Amniotic epithelial cell (primary cell): ENCODE results near the gene OR4C45.
"Not testable (repeated sequence)": the region's sequence is repeated elsewhere in the genome, so short reads cannot be mapped to it uniquely, and the experiment has no call there.

Experiments
- DNase-seq: peaks from one replicate; pipeline ENCODE4 v3.0.0-alpha.2; 2010; ENCODE audit warnings: low read depth

Gene OR4C45

GRCh38 chr11:50032574-50032973 lies at the start of gene OR4C45:
TSS of gene OR4C45 (plus strand) at chr11:50032874.
- no peak for DNase-seq

GRCh38 chr11:49995565-49995964 lies 37.1 kb upstream of the OR4C45 start:
- DNase-seq, result peak; percentile 36

GRCh38 chr11:50030193-50030592 lies 2.5 kb upstream of the OR4C45 start:
- no peak for DNase-seq

DNA sequence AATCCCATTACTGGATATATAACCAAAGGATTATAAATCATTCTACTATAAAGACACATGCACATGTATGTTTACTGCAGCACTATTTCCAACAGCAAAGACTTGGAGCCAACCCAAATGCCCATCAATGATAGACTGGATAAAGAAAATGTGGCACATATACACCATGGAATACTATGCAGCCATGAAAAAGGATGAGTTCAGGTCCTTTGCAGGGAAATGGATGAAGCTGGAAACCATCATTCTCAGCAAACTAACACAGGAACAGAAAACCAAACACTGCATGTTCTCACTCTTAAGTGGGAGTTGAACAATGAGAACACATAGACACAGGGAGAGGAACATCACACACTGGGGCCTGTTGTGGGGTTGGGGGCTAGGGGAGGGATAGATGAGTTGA lies 3.6 kb downstream of the OR4C45 start:
- not testable (repeated sequence) for DNase-seq

DNA sequence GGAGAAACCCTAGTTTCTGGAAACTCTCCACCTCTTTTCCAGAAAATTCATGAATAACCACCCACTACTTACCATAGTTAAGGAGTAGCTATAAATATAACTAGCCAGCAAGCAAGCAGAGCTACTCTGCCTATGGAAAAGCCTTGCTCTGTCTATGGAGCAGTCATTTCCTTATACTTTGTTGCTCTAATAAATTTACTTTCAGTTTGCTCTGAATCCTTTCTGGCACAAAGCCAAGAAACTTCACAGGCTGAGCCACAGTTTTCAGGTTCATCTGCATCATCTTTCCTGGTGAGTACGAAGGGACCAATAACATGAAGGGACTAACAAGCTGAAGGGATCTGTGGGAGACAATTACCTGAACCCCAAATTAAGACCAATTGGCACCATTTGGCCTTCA lies 4.6 kb downstream of the OR4C45 start:
- DNase-seq, result no peak

- DNase-seq, result no peak
Measured at GRCh38 chr11:50044647-50045046, 12.0 kb downstream of the OR4C45 start.

DNA sequence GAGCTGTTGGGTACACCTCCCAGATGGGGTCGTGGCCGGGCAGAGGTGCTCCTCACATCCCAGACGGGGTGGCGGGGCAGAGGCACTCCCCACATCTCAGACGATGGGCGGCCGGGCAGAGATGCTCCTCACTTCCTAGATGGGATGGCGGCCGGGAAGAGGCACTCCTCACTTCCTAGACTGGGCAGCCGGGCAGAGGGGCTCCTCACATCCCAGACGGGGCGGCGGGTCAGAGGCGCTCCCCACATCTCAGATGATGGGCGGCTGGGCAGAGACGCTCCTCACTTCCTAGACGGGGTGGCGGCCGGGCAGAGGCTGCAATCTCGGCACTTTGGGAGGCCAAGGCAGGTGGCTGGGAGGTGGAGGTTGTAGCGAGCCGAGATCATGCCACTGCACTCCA lies 30.4 kb downstream of the OR4C45 start:
- DNase-seq, result not testable (repeated sequence)

- no peak for DNase-seq
Measured at GRCh38 chr11:50070389-50070788, 37.7 kb downstream of the OR4C45 start.

DNA sequence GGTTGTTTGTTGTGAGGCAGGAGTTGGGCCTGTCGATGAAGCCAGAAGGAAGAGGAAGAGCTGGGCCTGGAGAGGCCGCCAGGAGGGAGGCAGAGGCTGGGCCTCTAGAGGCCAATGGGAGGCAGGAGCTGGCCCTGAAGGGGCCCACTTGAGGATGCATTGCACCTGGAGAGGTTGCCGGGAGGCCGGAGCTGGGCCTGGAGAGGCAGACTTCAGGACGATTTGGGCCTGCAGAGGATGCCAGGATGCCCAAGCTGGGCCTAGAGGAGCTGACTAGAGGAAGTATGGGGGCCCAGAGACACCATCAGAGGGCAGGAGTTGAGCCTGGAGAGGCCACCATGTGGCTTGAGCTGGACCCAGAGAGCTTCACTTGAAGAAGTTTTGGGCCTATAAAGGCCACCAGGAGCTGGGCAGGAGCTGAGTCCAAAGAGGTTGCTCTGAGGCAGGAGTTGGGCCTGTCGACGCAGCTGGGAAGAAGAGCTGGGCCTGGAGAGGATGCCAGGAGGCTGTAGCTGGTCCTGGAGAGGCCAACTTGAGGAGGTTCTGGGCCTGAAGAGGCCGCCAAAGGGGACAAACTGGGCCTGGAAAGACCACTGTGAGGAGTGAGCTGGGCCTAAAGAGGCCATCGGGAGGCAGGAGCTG lies 39.0 kb downstream of the OR4C45 start:
- DNase-seq, result no peak

GRCh38 chr11:50072226-50073112 lies 39.8 kb downstream of the OR4C45 start:
- DNase-seq, result no peak

GRCh38 chr11:50073113-50074105 lies 40.7 kb downstream of the OR4C45 start:
- no peak for DNase-seq

DNA sequence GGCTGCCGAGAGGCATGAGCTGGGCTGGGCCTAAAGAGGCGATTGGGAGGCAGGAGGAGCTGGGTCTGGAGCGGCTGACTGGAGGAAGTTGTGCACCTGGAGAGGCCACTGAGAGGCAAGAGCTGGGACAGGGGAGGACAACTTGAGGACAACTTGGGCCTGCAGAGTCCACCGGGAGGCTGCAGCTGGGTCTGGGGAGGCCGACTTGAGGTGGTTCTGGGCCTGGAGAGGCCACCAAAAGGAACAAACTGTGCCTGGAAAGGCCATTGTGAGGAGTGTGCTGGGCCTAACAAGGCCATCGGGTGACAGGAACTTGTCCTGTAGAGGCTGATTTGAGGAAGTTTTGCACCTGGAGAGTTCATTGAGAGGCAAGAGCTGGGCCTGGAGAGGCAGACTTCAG lies 41.5 kb downstream of the OR4C45 start:
- no peak for DNase-seq

GRCh38 chr11:50075856-50076255 lies 43.2 kb downstream of the OR4C45 start:
- DNase-seq, result no peak

GRCh38 chr11:50077526-50077925 lies 44.9 kb downstream of the OR4C45 start:
- no peak for DNase-seq

DNA sequence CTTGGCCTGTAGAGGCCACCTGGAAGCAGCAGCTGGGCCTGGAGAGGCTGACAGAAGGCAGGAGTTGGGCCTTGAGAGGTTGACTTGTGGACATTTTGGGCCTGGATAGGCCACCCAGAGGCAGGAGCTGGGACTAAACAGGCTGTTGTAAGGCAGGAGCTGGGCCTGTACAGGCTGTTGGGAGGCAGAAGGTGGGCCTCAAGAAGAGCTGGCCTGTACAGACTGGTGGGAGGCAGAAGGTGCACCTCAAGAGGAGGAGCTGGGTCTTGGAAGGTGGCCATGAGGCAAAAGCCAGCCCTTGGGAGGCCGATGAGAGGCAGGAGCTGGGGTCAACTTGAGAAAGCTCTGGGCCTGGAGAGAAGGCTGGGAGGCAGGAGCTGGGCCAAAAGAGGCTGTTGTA lies 45.3 kb downstream of the OR4C45 start:
- no peak for DNase-seq

DNA sequence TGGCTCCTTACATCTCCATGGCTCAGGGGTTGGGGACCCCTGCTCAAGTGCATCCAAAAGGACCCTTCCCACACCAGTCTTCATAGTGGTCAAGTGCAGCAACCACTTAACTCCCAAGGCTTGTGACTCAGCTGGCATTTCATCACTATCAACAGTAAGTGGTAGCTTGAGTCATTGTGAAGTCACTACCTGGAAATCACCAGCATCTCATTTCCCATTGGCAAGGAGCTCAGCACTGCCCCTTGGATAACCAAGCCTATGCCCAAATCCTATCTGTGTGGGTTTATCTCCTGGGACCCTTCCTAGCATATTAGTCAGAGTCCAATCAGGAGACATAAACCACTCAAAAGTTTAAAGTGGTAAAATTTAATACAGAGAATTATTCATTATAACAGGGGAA lies 46.3 kb downstream of the OR4C45 start:
- DNase-seq, result peak; percentile 7

- DNase-seq, result no peak
Measured at GRCh38 chr11:50080256-50080655, 47.6 kb downstream of the OR4C45 start.
